Islet of Langerhans (tissue), 1 donor: ENCODE results near the gene B4GALT4.

Experiments used
- FAIRE-seq: peaks from one replicate; lab custom pipeline; 2011; peaks lifted over from hg19 to GRCh38; lab: Jason Lieb, UNC

The B4GALT4 gene

GRCh38 chr3:119236756-119237155 lies 3.9 kb downstream of the B4GALT4 start:
- FAIRE-seq, result no peak

- FAIRE-seq, result no peak
Observed at GRCh38 chr3:119235151-119235550, 5.5 kb downstream of the B4GALT4 start.

- no peak for FAIRE-seq
Observed at GRCh38 chr3:119234610-119235009, 6.1 kb downstream of the B4GALT4 start.

GRCh38 chr3:119230745-119231144 lies 9.9 kb downstream of the B4GALT4 start:
- FAIRE-seq, result no peak

- FAIRE-seq, result no peak
Observed at GRCh38 chr3:119230071-119230470, 10.6 kb downstream of the B4GALT4 start.

- no peak for FAIRE-seq
Observed at GRCh38 chr3:119229190-119229589, 11.5 kb downstream of the B4GALT4 start.

GRCh38 chr3:119228373-119229145 lies 12.1 kb downstream of the B4GALT4 start:
- no peak for FAIRE-seq

- FAIRE-seq, result peak; percentile 49
Observed at GRCh38 chr3:119227070-119227850, 13.4 kb downstream of the B4GALT4 start.

GRCh38 chr3:119225121-119225520 lies 15.6 kb downstream of the B4GALT4 start:
- FAIRE-seq, result no peak

GRCh38 chr3:119223511-119223910 lies 17.2 kb downstream of the B4GALT4 start:
- no peak for FAIRE-seq

- FAIRE-seq, result no peak
Observed at GRCh38 chr3:119222391-119222790, 18.3 kb downstream of the B4GALT4 start.

- FAIRE-seq, result no peak
Observed at GRCh38 chr3:119221779-119222320, 18.8 kb downstream of the B4GALT4 start.

GRCh38 chr3:119220970-119221667 lies 19.6 kb downstream of the B4GALT4 start:
- FAIRE-seq, result no peak

- FAIRE-seq, result no peak
Observed at GRCh38 chr3:119220198-119220597, 20.5 kb downstream of the B4GALT4 start.

GRCh38 chr3:119219069-119219468 lies 21.6 kb downstream of the B4GALT4 start:
- FAIRE-seq, result no peak

- no peak for FAIRE-seq
Observed at GRCh38 chr3:119211803-119212202, 28.9 kb downstream of the B4GALT4 start.

GRCh38 chr3:119211193-119211592 lies 29.5 kb downstream of the B4GALT4 start:
- no peak for FAIRE-seq

- no peak for FAIRE-seq
Observed at GRCh38 chr3:119207512-119207875, 33.2 kb downstream of the B4GALT4 start.

GRCh38 chr3:119206611-119207511 lies 33.8 kb downstream of the B4GALT4 start:
- no peak for FAIRE-seq

- FAIRE-seq, result no peak
Observed at GRCh38 chr3:119205685-119206084, 35.0 kb downstream of the B4GALT4 start.

GRCh38 chr3:119205209-119205608 lies 35.5 kb downstream of the B4GALT4 start:
- no peak for FAIRE-seq

GRCh38 chr3:119195911-119196310 lies 44.8 kb downstream of the B4GALT4 start:
- FAIRE-seq, result no peak
